Measurements from ENCODE around the gene JAZF1.

GRCh38 chr7:28176174-28176573 lies 4.4 kb downstream of the JAZF1 start:
- TF ChIP-seq, protein P1, sequence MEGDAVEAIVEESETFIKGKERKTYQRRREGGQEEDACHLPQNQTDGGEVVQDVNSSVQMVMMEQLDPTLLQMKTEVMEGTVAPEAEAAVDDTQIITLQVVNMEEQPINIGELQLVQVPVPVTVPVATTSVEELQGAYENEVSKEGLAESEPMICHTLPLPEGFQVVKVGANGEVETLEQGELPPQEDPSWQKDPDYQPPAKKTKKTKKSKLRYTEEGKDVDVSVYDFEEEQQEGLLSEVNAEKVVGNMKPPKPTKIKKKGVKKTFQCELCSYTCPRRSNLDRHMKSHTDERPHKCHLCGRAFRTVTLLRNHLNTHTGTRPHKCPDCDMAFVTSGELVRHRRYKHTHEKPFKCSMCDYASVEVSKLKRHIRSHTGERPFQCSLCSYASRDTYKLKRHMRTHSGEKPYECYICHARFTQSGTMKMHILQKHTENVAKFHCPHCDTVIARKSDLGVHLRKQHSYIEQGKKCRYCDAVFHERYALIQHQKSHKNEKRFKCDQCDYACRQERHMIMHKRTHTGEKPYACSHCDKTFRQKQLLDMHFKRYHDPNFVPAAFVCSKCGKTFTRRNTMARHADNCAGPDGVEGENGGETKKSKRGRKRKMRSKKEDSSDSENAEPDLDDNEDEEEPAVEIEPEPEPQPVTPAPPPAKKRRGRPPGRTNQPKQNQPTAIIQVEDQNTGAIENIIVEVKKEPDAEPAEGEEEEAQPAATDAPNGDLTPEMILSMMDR (IDR thresholded peaks at IDR 0.05; ENCODE audit: low read depth, low read length, poor library complexity, severe bottlenecking): no peak
- TF ChIP-seq EZH2phosphoT487 (IDR thresholded peaks at IDR 0.05; ENCODE audit: borderline replicate concordance, low read length): no peak

Measured in DOHH2 (cell line).